WTC11 (cell line): Measurements from ENCODE around the gene TREML2. TPM values are rescaled to one million over a fixed set of nuclear protein-coding genes. Genes with fewer than 3 reads are reported as not detected.

Experiments
- ATAC-seq: fragments of 200-7000 bp; cut with Tn5 transposase; 2 replicates; pipeline ENCODE4 v1.10.0; 2021; ENCODE audit warnings: mild to moderate bottlenecking, moderate library complexity
- CTCF ChIA-PET: fragments of 300-600 bp; sonication (Branson Sonifier 250); formaldehyde crosslinking; loops from one replicate; lab custom pipeline; 2021; ENCODE audit warnings: antibody characterized with exemption; lab: Charles Lee
- POLR2A ChIA-PET: fragments of 350-600 bp; sonication (Branson Sonifier 250); formaldehyde crosslinking; loops from one replicate; lab custom pipeline; 2021; ENCODE audit warnings: antibody characterized with exemption; lab: Charles Lee
- DNase-seq: peaks from one replicate; pipeline ENCODE4 v3.0.0; 2021; ENCODE audit warnings: low spot score
- H3K27ac Mint-ChIP-seq: 2 replicates; pipeline ENCODE4 v1.8.0; 2021; ENCODE audit warnings: mixed read lengths
- H3K27me3 Mint-ChIP-seq: 2 replicates; pipeline ENCODE4 v1.8.0; 2021; ENCODE audit warnings: low read depth, mild to moderate bottlenecking, moderate library complexity, mixed read lengths
- H3K36me3 Mint-ChIP-seq: 2 replicates; pipeline ENCODE4 v1.8.0; 2021; ENCODE audit warnings: mixed read lengths
- H3K4me1 Mint-ChIP-seq: 2 replicates; pipeline ENCODE4 v1.8.0; 2022; ENCODE audit warnings: mixed read lengths
- H3K4me3 Mint-ChIP-seq: 2 replicates; pipeline ENCODE4 v1.8.0; 2021; ENCODE audit warnings: mild to moderate bottlenecking, moderate library complexity, mixed read lengths
- H3K9me3 Mint-ChIP-seq: 2 replicates; pipeline ENCODE4 v1.8.0; 2021; ENCODE audit warnings: mixed read lengths
- CREM ChIP-seq: sonication (generic); formaldehyde crosslinking; IDR thresholded peaks from 2 replicates; pipeline ENCODE4 v1.8.1; 2022; ENCODE audit warnings: mild to moderate bottlenecking, missing genetic modification reagents, moderate library complexity
- FOXK1 ChIP-seq: sonication (generic); formaldehyde crosslinking; IDR thresholded peaks from 2 replicates; pipeline ENCODE4 v1.8.0; 2022; ENCODE audit warnings: mild to moderate bottlenecking, moderate library complexity, missing genetic modification reagents
- JUN ChIP-seq: sonication (generic); formaldehyde crosslinking; IDR thresholded peaks from 2 replicates; pipeline ENCODE4 v1.8.0; 2023; ENCODE audit warnings: mild to moderate bottlenecking, missing genetic modification reagents
- NFE2L1 ChIP-seq: sonication (generic); formaldehyde crosslinking; IDR thresholded peaks from 2 replicates; pipeline ENCODE4 v1.8.1; 2023; ENCODE audit warnings: missing genetic modification reagents
- NR3C1 ChIP-seq: sonication (generic); formaldehyde crosslinking; conservative IDR thresholded peaks from 2 replicates; pipeline ENCODE4 v1.8.1; 2023; ENCODE audit warnings: low read depth, mild to moderate bottlenecking, missing genetic modification reagents
- USF1 ChIP-seq: sonication (generic); formaldehyde crosslinking; IDR thresholded peaks from 2 replicates; pipeline ENCODE4 v1.8.0; 2022; ENCODE audit warnings: mild to moderate bottlenecking, missing genetic modification reagents
- USF2 ChIP-seq: sonication (generic); formaldehyde crosslinking; IDR thresholded peaks from 2 replicates; pipeline ENCODE4 v1.8.1; 2023; ENCODE audit warnings: mild to moderate bottlenecking, missing genetic modification reagents, moderate library complexity
- ZBTB21 ChIP-seq: sonication (generic); formaldehyde crosslinking; IDR thresholded peaks from 2 replicates; pipeline ENCODE4 v1.8.1; 2023; ENCODE audit warnings: mild to moderate bottlenecking, missing genetic modification reagents, borderline replicate concordance
- ZBTB43 ChIP-seq: sonication (generic); formaldehyde crosslinking; IDR thresholded peaks from 2 replicates; pipeline ENCODE4 v1.8.1; 2023; ENCODE audit warnings: mild to moderate bottlenecking, missing genetic modification reagents
- total RNA-seq: library from RNA; stranded (reverse); gene quantifications from 3 replicates; pipeline ENCODE4 v1.2.3, GENCODE V29; 2021
- TF ChIP-seq, protein P1 (sequence below): sonication (generic); formaldehyde crosslinking; IDR thresholded peaks from 2 replicates; pipeline ENCODE4 v1.8.1; 2023; ENCODE audit warnings: mild to moderate bottlenecking, missing genetic modification reagents
- TF ChIP-seq, protein P2 (sequence below): sonication (generic); formaldehyde crosslinking; IDR thresholded peaks from 2 replicates; pipeline ENCODE4 v1.8.0; 2022; ENCODE audit warnings: mild to moderate bottlenecking, missing genetic modification reagents
- TF ChIP-seq, protein P3 (sequence below): sonication (generic); formaldehyde crosslinking; IDR thresholded peaks from 2 replicates; pipeline ENCODE4 v1.8.1; 2022; ENCODE audit warnings: mild to moderate bottlenecking, moderate library complexity, missing genetic modification reagents
- TF ChIP-seq, protein P4 (sequence below): fragments of 200-600 bp; IDR thresholded peaks from 2 replicates; pipeline ENCODE4 v1.8.0; 2022; ENCODE audit warnings: antibody characterized with exemption

TREML2 gene
- total RNA-seq, 1 experiment from 2014 or later, result 0.15 TPM

GRCh38 chr6:41231246-41231645 lies 30.3 kb upstream of the TREML2 start (continued):
- TF ChIP-seq ZBTB43 (CRISPR knock-in tag) (no peak), NR3C1 (CRISPR knock-in tag) (no peak), JUN (CRISPR knock-in tag) (no peak), NFE2L1 (no peak)
- TF ChIP-seq, protein P1, sequence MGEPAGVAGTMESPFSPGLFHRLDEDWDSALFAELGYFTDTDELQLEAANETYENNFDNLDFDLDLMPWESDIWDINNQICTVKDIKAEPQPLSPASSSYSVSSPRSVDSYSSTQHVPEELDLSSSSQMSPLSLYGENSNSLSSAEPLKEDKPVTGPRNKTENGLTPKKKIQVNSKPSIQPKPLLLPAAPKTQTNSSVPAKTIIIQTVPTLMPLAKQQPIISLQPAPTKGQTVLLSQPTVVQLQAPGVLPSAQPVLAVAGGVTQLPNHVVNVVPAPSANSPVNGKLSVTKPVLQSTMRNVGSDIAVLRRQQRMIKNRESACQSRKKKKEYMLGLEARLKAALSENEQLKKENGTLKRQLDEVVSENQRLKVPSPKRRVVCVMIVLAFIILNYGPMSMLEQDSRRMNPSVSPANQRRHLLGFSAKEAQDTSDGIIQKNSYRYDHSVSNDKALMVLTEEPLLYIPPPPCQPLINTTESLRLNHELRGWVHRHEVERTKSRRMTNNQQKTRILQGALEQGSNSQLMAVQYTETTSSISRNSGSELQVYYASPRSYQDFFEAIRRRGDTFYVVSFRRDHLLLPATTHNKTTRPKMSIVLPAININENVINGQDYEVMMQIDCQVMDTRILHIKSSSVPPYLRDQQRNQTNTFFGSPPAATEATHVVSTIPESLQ (CRISPR knock-in tag), result no peak
- TF ChIP-seq, protein P2, sequence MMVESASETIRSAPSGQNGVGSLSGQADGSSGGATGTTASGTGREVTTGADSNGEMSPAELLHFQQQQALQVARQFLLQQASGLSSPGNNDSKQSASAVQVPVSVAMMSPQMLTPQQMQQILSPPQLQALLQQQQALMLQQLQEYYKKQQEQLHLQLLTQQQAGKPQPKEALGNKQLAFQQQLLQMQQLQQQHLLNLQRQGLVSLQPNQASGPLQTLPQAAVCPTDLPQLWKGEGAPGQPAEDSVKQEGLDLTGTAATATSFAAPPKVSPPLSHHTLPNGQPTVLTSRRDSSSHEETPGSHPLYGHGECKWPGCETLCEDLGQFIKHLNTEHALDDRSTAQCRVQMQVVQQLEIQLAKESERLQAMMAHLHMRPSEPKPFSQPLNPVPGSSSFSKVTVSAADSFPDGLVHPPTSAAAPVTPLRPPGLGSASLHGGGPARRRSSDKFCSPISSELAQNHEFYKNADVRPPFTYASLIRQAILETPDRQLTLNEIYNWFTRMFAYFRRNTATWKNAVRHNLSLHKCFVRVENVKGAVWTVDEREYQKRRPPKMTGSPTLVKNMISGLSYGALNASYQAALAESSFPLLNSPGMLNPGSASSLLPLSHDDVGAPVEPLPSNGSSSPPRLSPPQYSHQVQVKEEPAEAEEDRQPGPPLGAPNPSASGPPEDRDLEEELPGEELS (CRISPR knock-in tag), result no peak
- TF ChIP-seq, protein P3, sequence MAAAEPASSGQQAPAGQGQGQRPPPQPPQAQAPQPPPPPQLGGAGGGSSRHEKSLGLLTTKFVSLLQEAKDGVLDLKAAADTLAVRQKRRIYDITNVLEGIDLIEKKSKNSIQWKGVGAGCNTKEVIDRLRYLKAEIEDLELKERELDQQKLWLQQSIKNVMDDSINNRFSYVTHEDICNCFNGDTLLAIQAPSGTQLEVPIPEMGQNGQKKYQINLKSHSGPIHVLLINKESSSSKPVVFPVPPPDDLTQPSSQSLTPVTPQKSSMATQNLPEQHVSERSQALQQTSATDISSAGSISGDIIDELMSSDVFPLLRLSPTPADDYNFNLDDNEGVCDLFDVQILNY (CRISPR knock-in tag), result no peak
- TF ChIP-seq, all 79 proteins: peak for 0

DNA sequence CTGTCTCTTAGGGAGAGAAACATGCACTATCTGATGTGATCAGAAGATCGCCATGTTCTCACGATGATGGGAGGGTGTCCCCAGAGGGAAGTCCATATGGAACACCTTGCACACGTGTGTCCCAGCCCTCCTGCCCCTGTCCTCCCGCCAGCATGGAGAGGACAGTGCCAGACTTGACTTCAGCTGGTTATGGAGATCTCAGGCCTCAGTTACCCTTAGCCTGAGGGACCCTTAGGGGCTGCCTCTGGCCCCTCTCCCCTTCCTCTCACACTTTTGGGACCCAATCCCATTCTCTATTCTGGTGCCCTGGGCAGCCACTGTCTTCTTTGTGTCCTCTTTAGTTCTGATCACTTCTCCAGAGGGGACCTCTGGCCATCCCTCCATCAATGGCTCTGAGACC lies 28.8 kb upstream of the TREML2 start:
- CTCF ChIA-PET, result no interaction called here
- no peak overlapping the region for H3K27ac Mint-ChIP-seq
- no peaks in the 10 kb centered on the region for H3K36me3 Mint-ChIP-seq
- peaks cover 8% of the 10 kb centered on the region for H3K27me3 Mint-ChIP-seq
- DNase-seq, result no peak
- no peak for ATAC-seq
- H3K4me3 Mint-ChIP-seq, result no peak overlapping the region
- POLR2A ChIA-PET, result no interaction called here
- no peaks in the 10 kb centered on the region for H3K9me3 Mint-ChIP-seq
- peaks cover 4% of the 10 kb centered on the region; the same call in 1 of the 2 replicates for H3K4me1 Mint-ChIP-seq
- no peak for TF ChIP-seq CREM
- TF ChIP-seq, all 79 proteins: peak for 0

- Mint-ChIP-seq H3K4me1 (peaks cover 4% of the 10 kb centered on the region; the same call in 1 of the 2 replicates), H3K36me3 (no peaks in the 10 kb centered on the region), H3K9me3 (0 out of 2 replicates have a peak, but pooled peaks cover 4% of the 10 kb centered on the region), H3K27me3 (peaks cover 15% of the 10 kb centered on the region), H3K4me3 (no peak overlapping the region), H3K27ac (no peak overlapping the region)
- TF ChIP-seq, protein P4, sequence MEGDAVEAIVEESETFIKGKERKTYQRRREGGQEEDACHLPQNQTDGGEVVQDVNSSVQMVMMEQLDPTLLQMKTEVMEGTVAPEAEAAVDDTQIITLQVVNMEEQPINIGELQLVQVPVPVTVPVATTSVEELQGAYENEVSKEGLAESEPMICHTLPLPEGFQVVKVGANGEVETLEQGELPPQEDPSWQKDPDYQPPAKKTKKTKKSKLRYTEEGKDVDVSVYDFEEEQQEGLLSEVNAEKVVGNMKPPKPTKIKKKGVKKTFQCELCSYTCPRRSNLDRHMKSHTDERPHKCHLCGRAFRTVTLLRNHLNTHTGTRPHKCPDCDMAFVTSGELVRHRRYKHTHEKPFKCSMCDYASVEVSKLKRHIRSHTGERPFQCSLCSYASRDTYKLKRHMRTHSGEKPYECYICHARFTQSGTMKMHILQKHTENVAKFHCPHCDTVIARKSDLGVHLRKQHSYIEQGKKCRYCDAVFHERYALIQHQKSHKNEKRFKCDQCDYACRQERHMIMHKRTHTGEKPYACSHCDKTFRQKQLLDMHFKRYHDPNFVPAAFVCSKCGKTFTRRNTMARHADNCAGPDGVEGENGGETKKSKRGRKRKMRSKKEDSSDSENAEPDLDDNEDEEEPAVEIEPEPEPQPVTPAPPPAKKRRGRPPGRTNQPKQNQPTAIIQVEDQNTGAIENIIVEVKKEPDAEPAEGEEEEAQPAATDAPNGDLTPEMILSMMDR, result peak; percentile 20; the same call in 1 of the 2 replicates
- TF ChIP-seq FOXK1, result no peak
- DNase-seq, result peak; percentile 46
- ChIA-PET CTCF (interaction anchor here (0.6 to 2.0 kb wide), 10 partner anchors 11 to 139 kb away, joined by 3 to 14 read pairs (median 6); no protein-coding TSS in a partner anchor), POLR2A (no interaction called here)
- peak; percentile 94 for ATAC-seq
Observed at GRCh38 chr6:41228616-41229015, 27.7 kb upstream of the TREML2 start.

GRCh38 chr6:41228096-41228495 lies 27.1 kb upstream of the TREML2 start, which contains the start of gene TREML4:
TREML4 (plus strand) TSS chr6:41228349; CDS start chr6:41228428, 79 bp downstream.
- no peak for DNase-seq
- no peaks in the 10 kb centered on the region for H3K36me3 Mint-ChIP-seq
- POLR2A ChIA-PET, result no interaction called here
- peaks cover 4% of the 10 kb centered on the region; the same call in 1 of the 2 replicates for H3K4me1 Mint-ChIP-seq
- H3K9me3 Mint-ChIP-seq, result 0 out of 2 replicates have a peak, but pooled peaks cover 4% of the 10 kb centered on the region
- CTCF ChIA-PET, result interaction anchor here (0.6 to 2.0 kb wide), 10 partner anchors 11 to 140 kb away, joined by 3 to 14 read pairs (median 6); no protein-coding TSS in a partner anchor
- TF ChIP-seq USF1 (no peak), ZBTB21 (no peak), USF2 (CRISPR knock-in tag) (no peak)
- TF ChIP-seq, all 79 proteins: peak for 0
- Mint-ChIP-seq H3K27me3 (peaks cover 18% of the 10 kb centered on the region), H3K27ac (no peak within 1 kb of the TSS), H3K4me3 (no peak within 1 kb of the TSS)
- ATAC-seq, result peak; percentile 45
